GM12891 (cell line): Measurements from ENCODE around the gene BDP1.
"Not testable (repeated sequence)": the region's sequence is repeated elsewhere in the genome, so short reads cannot be mapped to it uniquely, and the experiment has no call there.

Experiments used
- DNase-seq: peaks from one replicate; pipeline ENCODE4 v3.0.0; 2011; ENCODE audit warnings: low spot score; ENCODE audit not compliant: insufficient read length
- FAIRE-seq: peaks from 2 replicates; lab custom pipeline; 2011; peaks lifted over from hg19 to GRCh38; lab: Jason Lieb, UNC
- PAX5 ChIP-seq: IDR thresholded peaks from 2 replicates; pipeline ENCODE4 v1.6.1; 2011; ENCODE audit warnings: low read length, moderate library complexity, mild to moderate bottlenecking; ENCODE audit not compliant: insufficient read depth, severe bottlenecking
- POLR2A ChIP-seq: IDR thresholded peaks from 2 replicates; pipeline ENCODE4 v1.6.1; 2011; ENCODE audit warnings: low read depth, low read length, control low read depth
- POLR2AphosphoS5 ChIP-seq: IDR thresholded peaks from 2 replicates; pipeline ENCODE4 v1.6.1; 2011; ENCODE audit warnings: low read depth, low read length, control low read depth
- POU2F2 ChIP-seq: IDR thresholded peaks from 2 replicates; pipeline ENCODE4 v1.6.1; 2011; ENCODE audit warnings: low read depth, mild to moderate bottlenecking, control low read depth, low read length, moderate library complexity
- SPI1 ChIP-seq: IDR thresholded peaks from 2 replicates; pipeline ENCODE4 v1.6.1; 2011; ENCODE audit warnings: low read depth, low read length, control low read depth
- TAF1 ChIP-seq: IDR thresholded peaks from 2 replicates; pipeline ENCODE4 v1.6.1; 2011; ENCODE audit warnings: low read depth, low read length, control low read depth

The BDP1 gene

DNA sequence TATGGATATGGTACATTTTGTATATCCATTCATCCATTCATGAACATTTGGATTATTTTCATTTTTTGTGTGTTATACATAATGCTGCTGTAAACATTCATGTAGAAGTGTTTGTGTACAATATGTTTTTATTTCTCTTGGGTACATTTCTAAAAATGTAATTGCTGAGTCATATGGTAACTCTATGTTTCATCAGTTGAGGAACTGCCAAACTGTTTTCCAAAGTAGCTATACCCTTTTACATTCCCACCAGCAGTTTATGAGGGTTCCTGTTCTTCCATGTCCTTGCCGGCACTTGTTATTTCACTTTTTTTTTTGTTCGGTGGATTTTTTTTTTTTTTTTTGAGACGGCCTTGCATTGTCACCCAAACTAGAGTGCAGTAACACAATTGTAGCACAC, 77.7 kb downstream of the BDP1 start:
- FAIRE-seq = no peak
- TF ChIP-seq POLR2AphosphoS5 = no peak
- TF ChIP-seq POLR2A = no peak
- TF ChIP-seq PAX5 = no peak
- TF ChIP-seq SPI1 = peak; percentile 55
- TF ChIP-seq POU2F2 = no peak
- TF ChIP-seq TAF1 = no peak
- DNase-seq = no peak

DNA sequence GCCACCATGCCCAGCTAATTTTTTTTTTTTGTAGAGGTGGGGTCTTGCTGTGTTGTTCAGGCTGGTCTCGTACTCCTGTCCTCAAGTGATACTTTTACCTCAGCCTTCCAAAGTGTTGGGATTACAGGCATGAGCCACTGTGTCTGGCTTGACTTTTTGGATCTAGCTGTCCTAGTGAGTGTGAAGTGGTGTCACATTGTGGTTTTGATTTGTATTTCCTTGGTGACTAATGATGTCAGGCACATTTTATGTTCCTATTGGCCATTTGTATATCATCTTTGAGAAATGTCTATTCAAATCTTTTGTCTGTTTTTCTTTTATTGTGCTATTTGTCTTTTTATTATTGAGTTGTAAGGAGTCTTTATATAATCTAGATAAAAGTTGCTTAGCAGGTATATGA, 78.2 kb downstream of the BDP1 start:
- DNase-seq (no peak), FAIRE-seq (peak; percentile 79)
- no peak for TF ChIP-seq POLR2A
- TF ChIP-seq POLR2AphosphoS5 = no peak
- TF ChIP-seq SPI1 = no peak
- no peak for TF ChIP-seq PAX5
- no peak for TF ChIP-seq POU2F2
- TF ChIP-seq TAF1 = no peak

DNA sequence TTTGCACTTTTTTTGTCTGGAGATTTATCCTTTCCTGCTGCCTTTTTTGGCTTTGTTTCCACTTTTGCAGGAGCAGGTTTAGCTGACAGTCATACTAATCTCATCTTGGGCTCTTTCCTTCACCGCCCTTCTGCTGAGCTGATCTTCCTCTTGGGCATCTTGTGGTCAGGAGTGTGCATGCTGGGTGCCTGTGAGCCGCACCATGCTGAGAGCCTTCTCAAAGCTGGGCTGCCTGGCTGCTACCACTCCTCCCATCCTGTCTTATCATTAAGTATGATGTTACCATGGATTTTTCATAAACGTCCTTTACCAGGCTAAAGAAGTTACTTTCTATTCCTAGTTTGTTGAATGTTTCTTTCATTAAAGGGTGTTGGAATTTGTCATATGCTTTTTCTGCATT, 82.2 kb downstream of the BDP1 start:
- TF ChIP-seq SPI1 = no peak
- no peak for TF ChIP-seq POLR2AphosphoS5
- TF ChIP-seq POU2F2 = no peak
- no peak for TF ChIP-seq PAX5
- TF ChIP-seq POLR2A = no peak
- no peak for TF ChIP-seq TAF1
- DNase-seq (no peak), FAIRE-seq (no peak)

DNA sequence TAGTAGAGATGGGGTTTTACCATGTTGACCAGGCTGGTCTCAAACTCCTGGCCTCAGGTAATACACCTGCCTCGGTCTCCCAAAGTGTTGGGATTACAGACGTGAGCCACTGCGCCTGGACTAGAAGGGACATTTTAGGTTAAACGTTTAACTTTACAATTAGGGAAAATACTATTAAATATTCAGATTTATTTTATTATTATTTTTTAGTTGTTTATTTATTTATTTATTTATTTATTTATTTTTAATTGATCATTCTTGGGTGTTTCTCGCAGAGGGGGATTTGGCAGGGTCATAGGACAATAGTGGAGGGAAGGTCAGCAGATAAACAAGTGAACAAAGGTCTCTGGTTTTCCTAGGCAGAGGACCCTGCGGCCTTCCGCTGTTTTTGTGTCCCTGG, 95.4 kb downstream of the BDP1 start:
- not testable (repeated sequence) for FAIRE-seq, DNase-seq

DNA sequence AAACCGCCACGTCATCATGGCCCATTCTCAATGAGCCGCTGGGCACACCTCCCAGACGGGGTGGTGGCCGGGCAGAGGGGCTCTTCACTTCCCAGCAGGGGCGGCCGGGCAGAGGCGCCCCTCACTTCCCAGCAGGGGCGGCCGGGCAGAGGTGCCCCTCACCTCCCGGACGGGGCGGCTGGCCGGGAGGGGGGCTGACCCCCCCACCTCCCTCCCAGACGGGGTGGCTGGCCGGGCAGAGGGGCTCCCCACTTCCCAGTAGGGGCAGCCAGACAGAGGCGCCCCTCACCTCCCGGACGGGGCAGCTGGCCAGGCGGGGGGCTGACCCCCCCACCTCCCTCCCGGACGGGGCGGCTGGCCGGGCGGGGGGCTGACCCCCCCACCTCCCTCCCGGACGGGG, 96.1 kb downstream of the BDP1 start:
- DNase-seq, FAIRE-seq: not testable (repeated sequence)

DNA sequence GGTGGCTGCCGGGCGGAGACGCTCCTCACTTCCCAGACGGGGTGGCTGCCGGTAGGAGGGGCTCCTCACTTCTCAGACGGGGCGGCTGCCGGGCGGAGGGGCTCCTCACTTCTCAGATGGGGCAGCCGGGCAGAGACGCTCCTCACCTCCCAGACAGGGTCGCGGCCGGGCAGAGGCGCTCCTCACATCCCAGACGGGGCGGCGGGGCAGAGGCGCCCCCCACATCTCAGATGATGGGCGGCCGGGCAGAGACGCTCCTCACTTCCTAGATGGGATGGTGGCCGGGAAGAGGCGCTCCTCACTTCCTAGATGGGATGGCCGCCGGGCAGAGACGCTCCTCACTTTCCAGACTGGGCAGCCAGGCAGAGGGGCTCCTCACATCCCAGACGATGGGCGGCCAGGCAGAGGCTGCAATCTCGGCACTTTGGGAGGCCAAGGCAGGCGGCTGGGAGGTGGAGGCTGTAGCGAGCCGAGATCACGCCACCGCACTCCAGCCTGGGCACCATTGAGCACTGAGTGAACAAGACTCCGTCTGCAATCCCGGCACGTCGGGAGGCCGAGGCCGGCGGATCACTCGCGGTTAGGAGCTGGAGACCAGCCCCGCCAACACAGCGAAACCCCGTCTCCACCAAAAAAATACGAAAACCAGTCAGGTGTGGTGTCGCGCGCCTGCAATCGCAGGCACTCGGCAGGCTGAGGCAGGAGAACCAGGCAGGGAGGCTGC, 96.7 kb downstream of the BDP1 start:
- not testable (repeated sequence) for DNase-seq, FAIRE-seq

DNA sequence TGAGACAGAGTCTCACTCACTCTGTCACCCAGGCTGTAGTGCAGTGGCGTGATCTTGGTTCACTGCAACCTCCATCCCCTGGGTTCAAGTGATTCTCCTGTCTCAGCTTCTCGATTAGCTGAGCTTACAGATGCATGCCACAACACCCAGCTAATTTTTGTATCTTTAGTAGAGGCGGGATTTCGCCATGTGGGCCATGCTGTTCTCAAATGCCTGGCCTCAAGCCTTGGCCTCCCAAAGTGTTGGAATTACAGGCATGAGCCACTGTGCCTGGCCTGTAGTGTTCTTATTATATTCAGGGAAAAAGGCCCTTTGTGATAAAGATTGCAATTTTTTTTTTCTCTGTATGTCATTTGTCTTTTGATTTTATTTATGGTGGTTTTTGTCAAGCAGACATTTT, 107.7 kb downstream of the BDP1 start:
- DNase-seq (no peak), FAIRE-seq (no peak)
- TF ChIP-seq TAF1 = no peak
- TF ChIP-seq POLR2AphosphoS5 = no peak
- no peak for TF ChIP-seq SPI1
- no peak for TF ChIP-seq PAX5
- no peak for TF ChIP-seq POLR2A
- no peak for TF ChIP-seq POU2F2

DNA sequence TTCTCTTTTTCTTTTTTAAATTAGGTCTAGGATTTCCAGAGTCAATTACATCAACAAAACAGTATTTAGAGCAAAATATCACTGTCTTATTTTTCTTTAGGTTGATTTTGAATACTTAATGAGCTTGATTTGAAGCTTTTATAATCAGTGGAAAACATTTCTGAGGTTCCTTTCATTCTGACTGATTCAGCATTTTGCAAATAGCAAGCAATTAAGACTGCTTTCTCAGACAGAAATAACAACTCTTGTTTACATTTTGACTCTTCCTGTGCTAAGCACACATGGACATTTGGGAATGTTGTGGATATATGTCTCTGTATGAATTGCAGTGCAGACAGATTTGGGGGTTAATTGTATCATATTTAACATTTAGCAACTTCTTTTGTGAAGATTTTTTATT, 109.4 kb downstream of the BDP1 start:
- TF ChIP-seq TAF1 = no peak
- no peak for DNase-seq
- no peak for FAIRE-seq

DNA sequence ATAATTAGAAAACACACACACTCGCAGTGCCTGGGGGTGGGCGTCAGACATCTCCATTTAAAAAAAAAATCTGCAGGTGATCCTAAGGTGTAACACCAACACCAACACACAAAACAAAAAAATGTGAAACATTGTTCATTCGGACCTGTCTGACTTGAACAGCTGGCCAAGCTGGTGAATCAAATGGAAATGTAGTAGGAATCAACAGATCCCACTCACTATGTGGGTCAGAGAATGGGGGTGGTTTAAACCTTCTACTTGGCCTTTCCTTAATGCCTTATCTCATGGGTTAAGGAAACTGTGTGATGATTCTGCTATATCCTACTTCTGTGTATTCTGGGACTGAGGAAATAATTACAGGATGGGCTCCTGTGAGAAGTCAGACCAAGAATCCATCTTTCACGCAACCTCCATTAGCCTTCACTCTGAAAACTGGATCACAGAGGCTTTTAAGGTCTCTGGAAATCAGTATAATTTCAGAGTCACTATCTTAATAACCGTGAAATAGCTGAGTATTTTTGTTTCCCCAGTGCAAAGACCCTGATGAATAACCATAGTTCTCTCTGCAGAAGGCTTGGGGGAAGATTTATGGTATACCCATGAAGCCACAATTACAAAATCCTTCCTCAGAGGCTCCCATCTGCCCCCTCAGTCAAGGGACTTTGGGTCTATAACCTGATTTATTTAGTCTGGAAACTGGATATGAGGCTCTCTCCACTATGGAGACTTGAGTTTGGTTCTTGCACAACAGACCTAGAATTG, 114.5 kb downstream of the BDP1 start:
- no peak for FAIRE-seq

DNA sequence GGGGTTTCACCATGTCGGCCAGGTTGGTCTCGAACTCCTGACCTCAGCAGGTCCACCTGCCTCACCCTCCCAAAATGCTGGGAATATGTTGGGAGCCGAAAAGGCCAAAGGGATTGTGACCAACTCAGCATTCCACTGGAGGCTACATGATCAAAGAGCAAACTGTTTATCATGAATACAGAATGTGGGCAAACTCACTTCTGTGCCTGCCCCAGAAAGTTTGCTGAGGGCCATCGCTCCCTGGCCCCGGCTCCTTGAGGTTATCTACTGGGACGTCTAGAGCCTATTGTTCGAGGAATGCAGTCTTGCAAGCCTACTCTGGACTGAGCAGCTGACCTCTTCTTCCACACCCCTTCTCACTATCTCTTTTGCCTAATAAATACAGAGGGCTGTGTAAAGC, 116.4 kb downstream of the BDP1 start:
- FAIRE-seq, DNase-seq: not testable (repeated sequence)

More for the DNA sequence above, 114.5 kb downstream of the BDP1 start:
- TF ChIP-seq POLR2A = no peak
- TF ChIP-seq POU2F2 = no peak
- no peak for TF ChIP-seq POLR2AphosphoS5
- no peak for TF ChIP-seq PAX5
- no peak for TF ChIP-seq TAF1
- no peak for TF ChIP-seq SPI1
- no peak for DNase-seq

DNA sequence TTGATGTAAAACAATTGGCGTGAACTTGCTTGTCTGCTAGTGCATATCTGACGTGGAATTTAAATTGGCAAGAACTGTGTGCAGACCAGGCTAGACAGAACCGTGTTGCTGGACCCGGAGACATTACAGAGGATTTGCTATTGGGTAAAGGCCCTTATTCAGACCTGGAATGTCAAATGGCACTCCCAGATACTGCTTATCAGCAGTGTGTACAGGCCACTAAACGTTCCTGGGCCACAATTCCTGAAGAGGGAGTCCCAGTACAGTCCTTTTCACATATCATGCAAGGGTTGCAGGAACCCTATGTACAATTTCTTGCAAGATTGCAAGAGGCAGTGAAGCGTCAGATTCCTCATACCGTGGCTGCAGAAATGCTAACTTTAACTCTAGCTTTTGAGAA, 118.1 kb downstream of the BDP1 start:
- no peak for TF ChIP-seq SPI1
- no peak for TF ChIP-seq PAX5
- DNase-seq (no peak), FAIRE-seq (no peak)

DNA sequence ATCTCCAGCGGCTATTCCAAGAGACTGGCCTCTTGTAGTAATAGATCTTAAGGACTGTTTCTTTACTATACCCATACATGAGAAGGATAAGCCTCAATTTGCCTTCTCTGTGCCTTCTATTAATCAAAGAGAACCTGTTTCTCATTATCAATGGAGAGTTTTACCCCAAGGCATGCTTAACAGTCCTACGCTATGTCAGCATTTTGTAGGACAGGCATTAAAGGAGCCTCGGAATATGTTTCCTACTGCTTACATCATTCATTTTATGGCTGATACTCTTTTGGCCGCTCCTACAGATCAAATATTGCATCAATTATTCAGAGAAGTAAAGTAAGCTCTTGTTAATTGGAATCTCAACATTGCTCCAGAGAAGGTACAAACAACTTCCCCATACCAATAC, 120.1 kb downstream of the BDP1 start:
- not testable (repeated sequence) for FAIRE-seq

More for the DNA sequence above, 120.1 kb downstream of the BDP1 start:
- DNase-seq = not testable (repeated sequence)
